Progenitor cell of endocrine pancreas (in vitro differentiated cells): ENCODE data around the gene OR5K1. TPM values are rescaled to one million over a fixed set of nuclear protein-coding genes. Genes with fewer than 3 reads are reported as not detected.

ENCODE experiments used
- DNase-seq: peaks from one replicate; pipeline ENCODE4 v3.0.0; 2021; ENCODE audit warnings: low spot score; ENCODE audit not compliant: unreplicated experiment
- H3K27ac Mint-ChIP-seq: 2 replicates; pipeline ENCODE4 v1.8.0; 2021; ENCODE audit warnings: mild to moderate bottlenecking, moderate library complexity, mixed read lengths
- H3K27me3 Mint-ChIP-seq: 2 replicates; pipeline ENCODE4 v1.8.0; 2021; ENCODE audit warnings: mixed read lengths
- H3K36me3 Mint-ChIP-seq: 2 replicates; pipeline ENCODE4 v1.8.0; 2022; ENCODE audit warnings: mixed read lengths; ENCODE audit not compliant: insufficient read depth
- H3K4me1 Mint-ChIP-seq: 2 replicates; pipeline ENCODE4 v1.8.0; 2021; ENCODE audit warnings: low read depth, mixed read lengths
- H3K4me3 Mint-ChIP-seq: 2 replicates; pipeline ENCODE4 v1.8.0; 2021; ENCODE audit warnings: low read depth, mild to moderate bottlenecking, moderate library complexity, mixed read lengths
- H3K9me3 Mint-ChIP-seq: 2 replicates; pipeline ENCODE4 v1.8.0; 2021; ENCODE audit warnings: low read depth, mixed read lengths
- CTCF ChIP-seq: fragments of 200-600 bp; sonication (generic); IDR thresholded peaks from one replicate; pipeline ENCODE4 v1.5.0; 2021; ENCODE audit warnings: antibody characterized with exemption, mild to moderate bottlenecking; ENCODE audit not compliant: unreplicated experiment
- total RNA-seq: library from RNA; stranded (reverse); gene quantifications from 2 replicates; pipeline ENCODE4 v1.2.1, GENCODE V29; 2021

The OR5K1 gene
- total RNA-seq, 1 donor from 2014 or later, result not detected

DNA sequence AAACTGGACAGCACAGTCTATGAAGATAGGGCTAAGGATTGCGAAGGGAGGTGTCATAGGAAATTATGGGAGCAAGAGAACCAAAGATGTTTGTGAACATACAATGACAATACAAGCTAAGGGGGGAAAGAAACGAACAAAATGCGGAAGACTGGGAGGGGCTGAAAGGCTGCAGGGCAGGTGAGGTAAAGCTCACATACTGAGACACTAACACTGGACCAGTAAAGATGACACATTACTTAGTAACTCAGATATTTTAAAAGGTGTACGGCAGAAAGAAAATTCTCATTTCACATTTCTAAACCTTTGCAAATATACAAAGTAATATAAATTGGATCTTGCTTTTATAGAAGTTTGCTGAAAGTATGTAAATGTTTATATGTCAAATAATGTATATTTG, 49.6 kb downstream of the OR5K1 start:
- Mint-ChIP-seq H3K4me1 (peaks cover 13% of the 10 kb centered on the region), H3K27me3 (no peaks in the 10 kb centered on the region), H3K27ac (peak overlapping the region; percentile 14), H3K36me3 (peaks cover 3% of the 10 kb centered on the region), H3K4me3 (no peak overlapping the region), H3K9me3 (no peaks in the 10 kb centered on the region)
- TF ChIP-seq CTCF, result no peak
- no peak for DNase-seq

DNA sequence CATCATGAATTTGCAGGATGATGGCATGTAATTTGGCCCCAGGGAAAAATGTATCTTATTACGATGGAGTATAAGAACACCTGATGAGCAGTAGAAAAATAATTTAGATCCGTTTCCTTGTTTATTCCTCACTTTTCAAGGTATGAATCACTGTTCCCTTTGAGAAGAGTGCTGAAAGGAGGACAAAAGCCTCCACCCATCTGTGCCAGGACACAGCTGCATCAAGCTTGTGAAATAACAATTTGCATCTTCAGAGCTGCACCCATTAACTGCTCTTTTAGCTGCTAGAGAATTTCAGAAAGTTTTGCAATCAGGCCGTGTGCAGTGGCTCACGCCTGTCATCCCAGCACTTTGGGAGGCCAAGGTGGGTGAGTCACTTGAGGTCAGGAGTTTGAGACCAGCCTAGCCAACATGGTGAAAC, 50.1 kb downstream of the OR5K1 start:
- H3K27me3 Mint-ChIP-seq, result no peaks in the 10 kb centered on the region
- no peak overlapping the region for H3K4me3 Mint-ChIP-seq
- TF ChIP-seq CTCF, result no peak
- H3K27ac Mint-ChIP-seq, result no peak overlapping the region
- peaks cover 3% of the 10 kb centered on the region for H3K36me3 Mint-ChIP-seq
- no peak for DNase-seq
- H3K4me1 Mint-ChIP-seq, result peaks cover 13% of the 10 kb centered on the region
- H3K9me3 Mint-ChIP-seq, result no peaks in the 10 kb centered on the region

DNA sequence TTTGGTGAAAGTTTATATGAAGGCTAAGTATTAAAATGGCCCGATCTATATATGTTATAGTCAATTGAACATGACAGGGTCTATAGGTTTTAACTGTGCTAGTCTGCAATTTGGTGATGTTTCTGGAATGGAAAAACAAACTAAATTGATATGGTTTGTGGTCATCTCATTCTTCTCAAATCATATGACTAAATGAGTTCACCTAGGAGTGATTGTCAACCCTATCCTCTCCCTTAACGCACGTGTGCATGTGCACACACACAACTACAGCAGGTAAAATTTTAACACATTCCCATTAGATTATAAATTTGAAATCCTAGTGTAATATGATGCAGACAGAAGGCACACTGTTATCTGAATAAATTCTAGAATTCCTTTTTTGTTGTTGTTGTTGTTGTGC, 50.7 kb downstream of the OR5K1 start:
- no peaks in the 10 kb centered on the region for H3K9me3 Mint-ChIP-seq
- peaks cover 5% of the 10 kb centered on the region for H3K36me3 Mint-ChIP-seq
- H3K27me3 Mint-ChIP-seq, result no peaks in the 10 kb centered on the region
- no peak for TF ChIP-seq CTCF
- no peak overlapping the region for H3K4me3 Mint-ChIP-seq
- H3K27ac Mint-ChIP-seq, result no peak overlapping the region
- peaks cover 13% of the 10 kb centered on the region for H3K4me1 Mint-ChIP-seq
- DNase-seq, result no peak

DNA sequence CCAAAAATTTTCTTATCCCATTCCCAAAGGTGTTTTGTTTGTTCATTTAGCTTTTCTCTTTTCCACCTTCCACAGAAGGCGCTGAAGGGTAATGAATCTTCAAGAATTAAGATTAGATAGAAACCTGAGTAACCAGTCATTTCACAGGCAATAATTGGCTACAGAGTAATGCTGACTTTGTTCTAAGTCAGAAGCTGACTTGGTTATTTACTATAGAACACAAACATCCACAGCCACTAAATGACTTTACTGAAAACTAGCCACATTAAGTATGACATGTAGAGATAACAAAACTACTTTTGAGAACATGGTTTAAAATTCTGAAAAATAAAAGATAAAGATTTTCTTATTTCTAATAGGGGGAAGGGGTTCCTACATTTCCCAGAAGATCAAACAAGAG, 51.9 kb downstream of the OR5K1 start:
- Mint-ChIP-seq H3K27ac (no peak overlapping the region), H3K4me3 (no peak overlapping the region), H3K4me1 (peaks cover 20% of the 10 kb centered on the region), H3K27me3 (no peaks in the 10 kb centered on the region), H3K9me3 (no peaks in the 10 kb centered on the region), H3K36me3 (peaks cover 13% of the 10 kb centered on the region)
- no peak for TF ChIP-seq CTCF
- no peak for DNase-seq

- H3K36me3 Mint-ChIP-seq, result peaks cover 18% of the 10 kb centered on the region
- no peak for DNase-seq
- no peak for TF ChIP-seq CTCF
- H3K9me3 Mint-ChIP-seq, result no peaks in the 10 kb centered on the region
- peaks cover 35% of the 10 kb centered on the region for H3K4me1 Mint-ChIP-seq
- no peak overlapping the region for H3K27ac Mint-ChIP-seq
- no peak overlapping the region for H3K4me3 Mint-ChIP-seq
- no peaks in the 10 kb centered on the region for H3K27me3 Mint-ChIP-seq
Observed at GRCh38 chr3:98518816-98519215, 55.8 kb downstream of the OR5K1 start.
